Astrocyte (in vitro differentiated cells and primary cell): ENCODE results near the gene TRIM52.
"Not testable (repeated sequence)": the region's sequence is repeated elsewhere in the genome, so short reads cannot be mapped to it uniquely, and the experiment has no call there.

ENCODE experiments used
- CTCF ChIP-seq: IDR thresholded peaks from 2 replicates; pipeline ENCODE4 v1.5.1; 2011; ENCODE audit warnings: low read depth, mild to moderate bottlenecking, inconsistent platforms, low read length, moderate library complexity; ENCODE audit not compliant: insufficient read depth
- EZH2 ChIP-seq: IDR thresholded peaks from 2 replicates; pipeline ENCODE4 v1.6.1; 2012; ENCODE audit warnings: mild to moderate bottlenecking, low read length, inconsistent platforms; ENCODE audit not compliant: insufficient read depth

GRCh38 chr5:181282415-181282814 is 21.5 kb upstream of the TRIM52 start:
- not testable (repeated sequence) for TF ChIP-seq CTCF, EZH2
